Urothelium cell line (cell line): Measurements from ENCODE around the gene TBXT.
"Not testable (repeated sequence)": the region's sequence is repeated elsewhere in the genome, so short reads cannot be mapped to it uniquely, and the experiment has no call there.

Experiments
- DNase-seq: peaks from one replicate; pipeline ENCODE4 v3.0.0; 2011; ENCODE audit warnings: low spot score, mixed read lengths
- FAIRE-seq: peaks from 2 replicates; lab custom pipeline; 2011; peaks lifted over from hg19 to GRCh38; lab: Jason Lieb, UNC

The TBXT gene, protein sequence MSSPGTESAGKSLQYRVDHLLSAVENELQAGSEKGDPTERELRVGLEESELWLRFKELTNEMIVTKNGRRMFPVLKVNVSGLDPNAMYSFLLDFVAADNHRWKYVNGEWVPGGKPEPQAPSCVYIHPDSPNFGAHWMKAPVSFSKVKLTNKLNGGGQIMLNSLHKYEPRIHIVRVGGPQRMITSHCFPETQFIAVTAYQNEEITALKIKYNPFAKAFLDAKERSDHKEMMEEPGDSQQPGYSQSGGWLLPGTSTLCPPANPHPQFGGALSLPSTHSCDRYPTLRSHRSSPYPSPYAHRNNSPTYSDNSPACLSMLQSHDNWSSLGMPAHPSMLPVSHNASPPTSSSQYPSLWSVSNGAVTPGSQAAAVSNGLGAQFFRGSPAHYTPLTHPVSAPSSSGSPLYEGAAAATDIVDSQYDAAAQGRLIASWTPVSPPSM

DNA sequence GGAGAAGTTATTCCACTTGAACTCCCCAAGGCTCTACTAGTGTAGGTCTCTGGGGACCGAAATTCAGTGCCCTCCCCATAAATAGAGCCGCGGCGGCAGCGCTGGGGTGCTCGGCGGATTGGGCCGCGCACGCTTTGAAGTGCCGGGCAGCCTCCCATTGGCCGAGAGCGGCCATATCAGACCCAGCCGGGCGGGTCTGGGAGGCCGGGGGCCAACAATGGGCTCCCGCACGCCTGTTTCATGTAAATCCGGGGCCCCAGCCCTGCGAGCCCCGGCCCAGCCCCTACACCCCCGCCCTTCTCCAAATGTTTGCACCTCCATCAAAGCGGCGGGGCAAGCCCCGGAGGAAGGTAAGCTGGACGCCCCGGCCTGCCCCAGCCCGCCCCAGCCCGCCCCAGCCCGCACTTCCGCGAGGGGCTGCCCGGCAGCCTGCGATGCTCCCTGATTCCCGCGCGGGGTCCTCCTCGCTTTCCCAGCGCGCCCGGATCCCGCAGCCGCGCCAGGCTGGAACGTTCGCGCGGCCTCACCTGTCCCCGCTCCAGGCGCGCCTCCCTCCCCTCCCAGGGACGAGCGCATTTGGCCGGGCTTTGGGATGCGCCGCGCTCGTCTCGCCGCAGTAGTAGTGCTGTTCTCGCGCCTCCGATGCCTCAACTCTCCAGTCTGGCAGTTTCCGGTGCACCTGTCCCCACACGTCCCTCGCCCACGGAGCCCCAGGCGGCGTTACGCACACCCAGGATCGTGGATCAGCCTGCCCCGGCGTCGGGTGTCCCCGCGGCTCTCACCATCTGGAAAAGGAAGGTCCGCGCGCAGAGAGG is at the start of gene TBXT:
TSS of gene TBXT (minus strand) at position 51 of the 815 bp plus-strand sequence. CDS start 260 bp downstream, outside the sequence.
- FAIRE-seq (no peak), DNase-seq (no peak)

DNA sequence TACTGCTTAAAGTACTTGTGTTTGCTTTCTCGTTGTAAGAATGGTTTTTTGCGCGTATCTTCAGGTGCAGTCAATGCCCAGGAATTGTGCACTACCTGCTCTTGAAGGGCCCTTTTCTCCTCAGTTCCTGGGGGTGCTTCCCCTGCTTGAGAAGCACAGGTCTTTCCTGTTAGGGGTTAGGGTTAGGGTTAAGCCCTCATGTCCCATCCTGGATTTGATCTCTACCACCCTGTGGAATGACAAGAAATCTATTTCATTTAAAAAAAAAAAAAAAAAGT is 39.6 kb upstream of the TBXT start:
- DNase-seq (no peak), FAIRE-seq (no peak)

DNA sequence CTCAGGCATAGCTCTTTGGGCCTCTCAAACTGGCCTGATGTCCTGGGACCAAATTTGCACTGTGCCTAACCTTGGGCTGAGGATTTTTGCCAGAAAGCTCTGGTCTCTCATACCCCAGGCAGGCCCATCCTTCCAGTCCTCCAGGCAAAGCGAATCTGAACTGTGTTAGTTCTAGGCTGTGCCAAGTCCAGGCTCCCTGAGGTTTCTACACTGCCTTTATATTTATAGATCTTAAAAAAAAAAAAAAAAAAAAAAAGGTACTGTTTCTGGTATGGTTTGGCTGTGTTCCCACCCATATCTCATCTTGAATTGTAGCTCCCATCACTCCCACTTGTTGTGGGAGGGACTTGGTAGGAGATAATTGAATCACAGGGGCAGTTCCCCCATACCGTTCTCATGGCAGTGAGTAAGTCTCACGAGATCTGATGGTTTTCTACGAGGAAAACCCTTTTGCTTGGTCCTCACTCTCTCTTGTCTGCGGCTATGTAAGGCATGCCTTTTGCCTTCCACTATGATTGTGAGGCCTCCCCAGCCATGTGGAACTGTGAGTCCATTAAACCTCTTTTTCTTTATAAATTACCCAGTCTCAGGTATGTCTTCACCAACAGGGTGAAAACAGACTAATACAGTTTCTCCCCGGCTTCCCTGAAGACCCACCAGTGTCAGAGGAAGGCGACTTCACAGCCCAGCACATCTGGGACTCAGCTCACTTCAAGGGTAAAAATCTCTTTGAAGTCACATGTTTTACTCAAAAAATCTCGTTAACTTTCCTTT is 39.0 kb upstream of the TBXT start:
- no peak for FAIRE-seq
- no peak for DNase-seq

DNA sequence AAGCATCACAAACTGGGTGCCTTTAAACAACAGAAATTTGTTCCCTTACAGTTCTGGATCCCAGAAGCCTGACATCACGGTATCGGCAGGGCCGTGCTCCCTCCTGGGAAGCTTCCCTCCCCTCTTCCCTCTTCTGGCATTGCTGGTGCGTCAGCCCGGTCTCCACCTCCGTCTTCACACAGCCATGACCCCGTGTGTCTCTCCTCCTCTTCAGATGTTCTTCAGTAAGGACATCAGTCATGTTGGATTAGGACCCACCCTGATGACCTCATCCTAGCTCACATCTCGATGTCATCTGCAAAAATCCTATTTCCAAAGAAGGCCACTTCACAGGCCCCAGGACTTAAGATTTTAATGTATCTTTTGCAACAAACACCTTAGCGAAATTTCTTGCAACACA is 38.4 kb upstream of the TBXT start:
- DNase-seq (no peak), FAIRE-seq (no peak)

DNA sequence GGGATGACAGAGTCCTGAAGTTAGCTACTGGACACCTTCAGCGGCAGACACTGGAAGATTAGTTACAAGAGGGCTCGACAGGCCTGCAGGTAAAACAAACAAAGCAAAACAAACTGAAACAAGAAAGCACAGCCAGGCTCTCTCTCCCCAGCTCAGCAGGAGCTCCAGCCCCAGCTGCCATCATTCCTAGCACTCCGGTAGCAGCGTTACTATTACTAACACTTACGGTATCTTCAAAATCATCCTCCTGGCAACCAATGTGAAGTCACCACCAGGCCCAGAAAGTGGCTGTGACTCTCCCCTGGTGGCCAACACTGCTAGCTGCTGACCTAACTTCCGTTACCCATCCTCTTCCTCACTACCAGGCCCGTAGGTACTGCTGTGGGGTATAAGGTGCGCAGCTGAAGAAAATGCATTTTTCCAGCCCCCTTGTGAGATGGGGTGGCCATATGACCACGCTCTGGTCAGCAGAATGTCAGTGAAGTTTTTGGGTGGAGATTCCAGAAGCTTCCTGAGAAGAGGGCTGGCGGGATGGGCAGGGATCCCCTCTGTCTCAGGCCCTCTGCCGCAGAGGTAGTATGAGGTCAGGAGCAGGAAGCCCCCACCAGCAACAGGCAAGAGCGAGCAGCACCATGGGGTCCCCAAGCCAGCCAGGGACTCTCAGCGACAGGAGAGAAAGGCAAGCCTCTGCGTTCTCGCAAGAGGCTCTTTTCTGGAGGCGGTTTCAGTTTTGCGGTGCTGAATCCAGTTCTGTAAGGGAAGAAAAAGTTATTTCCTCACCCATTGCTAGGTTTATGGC is 37.4 kb upstream of the TBXT start:
- DNase-seq: no peak
- no peak for FAIRE-seq

DNA sequence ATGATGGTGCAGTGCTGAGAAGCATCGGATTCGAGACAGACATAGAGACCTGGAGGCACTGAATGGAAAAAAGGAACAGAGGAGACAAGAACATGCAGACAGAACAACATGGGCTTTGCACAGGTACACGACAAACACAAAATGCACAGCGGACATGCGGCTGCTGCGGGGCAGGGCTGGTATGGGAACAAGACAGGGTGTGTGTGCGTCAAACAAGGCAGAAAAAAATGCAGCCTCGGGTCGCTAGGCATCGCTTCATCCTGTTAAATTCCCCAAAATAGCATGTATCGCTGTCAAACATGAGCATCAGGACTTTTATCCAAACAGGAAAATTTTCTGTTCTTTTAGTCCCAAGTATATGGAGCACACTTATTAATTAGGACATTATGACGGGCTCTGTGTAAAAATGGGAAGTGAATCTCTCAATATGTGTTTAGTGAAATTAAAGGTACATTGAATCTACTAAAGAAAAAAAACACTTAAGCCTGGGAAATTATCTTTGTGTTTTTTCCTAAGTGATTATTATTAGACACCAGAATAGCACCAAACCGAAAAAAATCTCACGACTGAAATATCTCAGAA is 36.1 kb upstream of the TBXT start:
- DNase-seq (no peak), FAIRE-seq (no peak)

DNA sequence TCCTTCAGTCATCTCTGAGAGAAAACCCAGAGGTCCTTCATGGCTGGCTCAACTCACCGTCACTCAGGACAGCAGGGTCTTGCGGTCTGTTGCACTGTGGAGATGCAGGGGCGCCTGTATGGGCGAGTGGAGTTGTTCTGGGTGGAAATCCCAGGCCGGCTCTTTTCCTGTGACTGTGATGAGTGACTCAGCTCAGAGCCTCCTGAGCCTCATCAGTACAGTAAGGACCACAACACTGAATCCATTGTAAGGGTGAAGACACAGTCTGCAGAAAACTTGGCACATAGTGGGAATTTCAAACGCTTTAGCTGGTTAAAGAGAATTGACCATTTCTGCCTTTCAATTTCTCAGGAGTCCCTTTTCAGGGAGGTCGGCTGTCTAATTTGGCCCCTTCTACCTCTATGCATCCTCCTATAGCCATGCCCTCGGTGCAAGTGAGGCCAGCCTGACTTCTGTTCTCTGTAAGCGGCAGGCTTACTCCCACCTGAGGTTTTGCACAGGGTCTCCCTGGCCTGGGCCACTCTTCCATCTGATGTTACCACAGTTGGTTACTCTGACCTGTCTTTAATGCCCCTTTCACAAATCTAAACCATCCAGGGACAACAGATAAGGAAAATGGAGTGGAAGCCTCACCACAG is 35.5 kb upstream of the TBXT start:
- FAIRE-seq: no peak

DNA sequence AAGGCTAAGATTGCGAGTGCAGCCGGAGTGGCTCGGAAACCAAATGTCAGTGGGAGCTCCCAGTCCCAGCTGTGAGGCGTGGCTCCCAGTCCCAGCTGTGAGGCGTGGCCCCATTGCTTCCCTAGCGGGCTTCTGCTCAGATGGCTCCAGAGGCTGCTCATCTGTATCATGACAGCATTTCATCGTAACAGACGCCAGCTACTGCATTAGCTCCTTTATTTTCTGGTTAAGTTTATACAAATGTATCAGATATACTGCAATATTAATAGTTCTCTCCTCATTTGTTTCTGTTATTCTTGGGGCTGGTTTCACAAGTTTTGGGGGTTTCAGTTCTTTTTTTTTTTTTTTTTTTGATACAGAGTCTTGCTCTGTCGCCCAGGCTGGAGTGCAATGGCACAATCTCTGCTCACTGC is 34.7 kb upstream of the TBXT start:
- FAIRE-seq: no peak
- DNase-seq: no peak

More for the DNA sequence above, 35.5 kb upstream of the TBXT start:
- peak; percentile 45 for DNase-seq

DNA sequence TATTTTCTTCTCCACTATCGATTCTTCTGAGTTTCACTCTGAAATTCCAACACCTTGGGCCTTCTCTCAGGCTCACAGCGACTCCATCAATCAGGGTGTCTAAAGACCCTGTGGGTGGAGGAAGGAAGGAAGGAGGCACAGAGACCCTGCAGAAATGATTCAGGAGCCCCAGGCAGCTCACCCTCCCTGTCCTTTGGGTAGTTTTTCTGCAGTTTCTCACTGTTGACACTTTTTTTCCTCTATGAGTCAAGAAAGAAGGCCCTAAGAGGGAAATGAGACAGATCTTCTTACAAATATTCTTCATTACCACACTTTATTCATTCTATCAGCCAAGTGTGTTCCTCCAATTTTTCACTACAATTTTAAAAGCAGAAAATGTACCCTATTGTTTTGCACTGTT is 34.2 kb upstream of the TBXT start:
- DNase-seq: no peak
- no peak for FAIRE-seq

DNA sequence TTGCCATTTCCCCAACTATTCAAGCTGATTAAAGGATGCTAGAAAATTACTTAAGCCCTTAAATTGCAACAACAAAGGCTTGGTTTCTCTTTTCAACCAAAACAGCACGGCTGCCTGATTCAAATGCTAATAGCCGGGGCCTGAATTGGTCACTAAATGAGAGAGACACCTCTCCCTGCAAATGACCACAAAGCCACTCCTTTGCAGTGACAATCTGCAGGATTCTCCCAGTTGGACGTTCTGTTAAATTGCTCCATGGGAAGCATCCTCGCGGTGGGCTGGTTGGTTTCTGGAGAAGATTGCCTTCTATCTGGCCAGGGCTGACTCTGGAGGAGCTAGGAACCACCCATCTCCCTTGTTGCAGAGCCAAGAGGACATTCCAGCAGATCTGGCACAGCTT is 29.7 kb upstream of the TBXT start:
- no peak for DNase-seq
- no peak for FAIRE-seq

DNA sequence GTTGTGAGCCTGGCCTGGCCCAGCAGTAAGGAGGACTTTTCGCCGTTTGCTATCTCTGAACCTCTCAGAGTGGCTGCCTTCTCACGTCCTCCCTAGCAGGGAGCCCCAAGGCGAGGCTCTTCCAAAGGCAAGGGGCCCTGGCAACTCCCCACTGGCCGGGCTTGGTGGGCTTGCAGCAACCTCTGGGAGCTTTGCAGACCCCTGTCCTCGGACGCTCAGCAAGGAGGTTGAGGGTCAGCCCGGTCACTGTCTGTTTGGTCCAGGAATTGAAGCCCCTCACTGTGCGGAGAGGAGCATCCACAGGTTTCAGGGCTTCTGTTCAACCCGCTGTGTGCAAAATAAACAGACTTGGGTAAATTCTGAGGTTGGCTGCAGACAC is 28.2 kb upstream of the TBXT start:
- no peak for DNase-seq

DNA sequence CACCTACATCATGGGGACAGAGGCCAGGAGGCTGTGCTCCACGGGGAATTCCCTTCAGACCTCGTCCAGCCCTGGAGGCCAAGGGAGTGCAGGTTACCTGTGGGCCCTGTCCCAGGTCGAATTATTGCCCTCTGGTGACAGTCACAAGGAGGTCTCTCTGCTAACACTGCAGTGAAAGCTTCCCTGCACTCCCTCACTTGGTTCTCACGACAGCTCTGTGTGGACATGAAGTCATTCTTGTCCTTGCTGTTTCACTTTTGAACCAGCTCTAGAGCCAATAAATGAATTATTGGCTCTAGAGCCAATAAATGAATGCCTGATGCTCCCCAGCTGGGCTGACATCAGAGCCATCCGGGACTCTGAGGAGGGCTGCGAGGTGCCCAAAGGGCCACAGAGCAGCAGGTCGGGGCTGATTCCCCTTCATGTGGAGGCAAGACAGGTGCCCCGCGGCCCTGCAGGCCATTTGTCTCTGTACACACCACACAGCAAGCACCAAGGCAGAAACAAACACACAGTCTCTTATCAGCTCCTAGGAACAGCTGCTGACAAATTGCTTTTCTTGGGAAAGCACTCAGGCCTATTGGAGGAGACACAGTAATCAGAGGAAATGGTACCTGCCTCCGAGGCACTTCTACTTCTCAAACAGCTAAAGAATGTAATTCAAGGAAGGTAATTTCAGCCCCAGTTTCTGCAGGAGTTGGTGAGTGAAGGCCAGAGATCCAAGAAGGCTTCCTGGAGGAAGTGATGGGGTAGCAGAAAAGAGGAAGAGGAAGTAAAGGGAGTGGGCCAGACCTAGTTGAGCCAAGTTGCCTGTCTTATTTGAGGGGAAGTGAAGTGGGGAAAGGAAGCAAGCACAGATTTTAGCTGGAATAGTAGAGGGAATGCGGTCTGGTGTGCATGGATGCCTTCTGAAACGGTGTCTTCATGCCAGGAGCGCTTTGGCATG is 27.5 kb upstream of the TBXT start:
- DNase-seq (no peak), FAIRE-seq (no peak)

More for the DNA sequence above, 28.2 kb upstream of the TBXT start:
- FAIRE-seq: no peak

DNA sequence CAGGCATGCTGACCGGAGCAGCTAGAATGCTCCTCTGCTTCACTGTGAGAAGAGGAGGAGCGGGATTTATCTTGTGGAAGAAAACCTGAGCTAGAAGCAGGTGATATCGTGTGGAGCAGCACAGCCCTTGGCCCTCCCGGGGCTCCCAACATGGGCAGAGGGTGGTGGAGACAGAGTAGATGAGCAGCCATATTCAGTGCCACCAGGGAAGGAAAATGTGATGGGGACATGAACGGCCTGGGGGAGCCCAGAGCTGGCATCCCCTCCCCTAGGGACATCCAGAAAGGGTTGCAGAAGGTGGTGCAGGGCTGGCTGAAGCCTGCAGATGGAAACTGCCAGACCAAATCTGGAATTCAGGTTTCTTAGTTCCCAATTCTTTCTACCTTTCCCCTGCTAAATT is 24.9 kb upstream of the TBXT start:
- no peak for FAIRE-seq
- no peak for DNase-seq

DNA sequence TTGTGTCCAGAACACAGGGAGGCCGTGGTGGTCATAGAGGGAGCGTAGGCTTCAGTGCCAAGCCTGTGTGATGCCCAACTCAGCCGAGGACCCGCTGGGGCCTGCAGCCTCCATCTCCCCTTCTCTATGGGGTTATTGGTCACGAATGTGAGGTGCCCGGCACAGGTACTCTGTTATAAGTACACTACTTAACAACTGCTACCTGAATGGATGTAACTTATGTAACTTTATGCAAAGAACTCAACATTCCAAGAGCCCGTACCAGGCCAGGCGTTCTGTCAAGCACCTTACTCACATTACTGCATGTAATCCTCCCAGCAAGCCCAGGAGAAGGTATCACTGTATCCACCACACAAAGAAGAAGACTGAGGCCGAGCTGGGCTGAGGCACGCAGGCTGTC is 24.5 kb upstream of the TBXT start:
- no peak for FAIRE-seq
- DNase-seq: no peak

DNA sequence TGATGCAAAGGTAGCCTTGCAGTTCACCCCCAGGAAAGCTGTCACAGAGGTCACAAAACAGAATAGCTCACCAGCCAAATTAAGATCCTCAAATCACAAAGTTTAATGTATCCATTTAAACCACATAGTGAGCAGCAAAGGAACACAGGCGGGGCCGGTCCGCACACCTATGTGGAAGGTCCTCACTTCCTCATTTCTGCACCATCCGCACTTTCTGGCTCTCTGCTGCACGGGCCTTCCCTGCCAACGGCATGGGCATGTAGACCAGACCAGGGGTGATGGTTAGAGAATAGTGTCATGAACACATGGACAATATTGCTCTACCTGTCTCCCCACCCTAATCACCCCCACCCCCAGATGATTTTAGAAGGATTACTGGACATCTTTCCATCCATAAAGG is 12.1 kb upstream of the TBXT start:
- no peak for DNase-seq
- no peak for FAIRE-seq

DNA sequence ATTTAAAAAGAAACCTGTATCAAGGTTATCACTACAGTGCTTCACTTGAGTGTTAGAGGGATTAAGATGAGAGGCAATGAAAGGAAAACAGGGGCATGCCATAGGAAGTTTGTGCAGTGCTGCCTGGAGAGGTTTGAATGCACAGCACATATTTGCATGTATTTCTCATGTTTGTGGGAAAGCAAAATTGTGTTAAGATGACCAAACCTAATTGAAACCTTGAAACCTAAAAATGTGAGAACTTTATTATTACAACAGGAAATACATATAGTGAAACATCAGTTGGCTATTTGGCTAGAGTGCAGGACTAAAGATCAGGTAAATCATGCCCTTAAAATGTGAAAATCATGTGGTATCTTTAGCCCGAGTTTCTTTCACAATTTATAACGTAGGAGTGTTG is 8.5 kb upstream of the TBXT start:
- FAIRE-seq: no peak
- DNase-seq: no peak

DNA sequence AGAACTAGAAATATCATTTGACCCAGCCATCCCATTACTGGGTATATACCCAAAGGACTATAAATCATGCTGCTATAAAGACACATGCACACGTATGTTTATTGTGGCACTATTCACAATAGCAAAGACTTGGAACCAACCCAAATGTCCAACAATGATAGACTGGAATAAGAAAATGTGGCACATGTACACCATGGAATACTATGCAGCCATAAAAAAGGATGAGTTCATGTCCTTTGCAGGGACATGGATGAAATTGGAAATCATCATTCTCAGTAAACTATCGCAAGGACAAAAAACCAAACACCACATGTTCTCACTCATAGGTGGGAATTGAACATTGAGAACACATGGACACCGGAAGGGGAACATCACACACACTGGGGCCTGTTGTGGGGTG is 7.4 kb upstream of the TBXT start:
- not testable (repeated sequence) for DNase-seq, FAIRE-seq

DNA sequence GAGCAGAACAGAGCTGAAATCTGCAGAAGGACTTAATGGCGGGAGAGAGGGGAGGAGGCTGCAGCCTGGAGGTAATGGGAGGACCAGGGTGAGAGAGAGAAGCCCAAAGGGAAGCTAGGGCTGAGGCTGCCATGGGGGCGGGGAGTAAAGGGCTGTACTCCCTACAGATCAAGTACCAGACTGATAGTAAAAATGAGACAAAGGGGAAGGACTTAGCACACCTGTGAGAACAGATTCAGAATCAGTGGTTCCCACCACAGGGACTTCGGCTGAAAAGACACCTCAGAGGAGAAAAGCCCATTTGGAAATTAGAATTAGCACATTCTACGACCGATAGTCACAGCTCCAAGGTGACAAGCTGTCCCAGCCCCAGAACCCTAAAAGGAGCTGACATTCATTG is 6.4 kb upstream of the TBXT start:
- DNase-seq: no peak
- FAIRE-seq: no peak
